ENCODE data around the gene NPAS4.

The NPAS4 gene

DNA sequence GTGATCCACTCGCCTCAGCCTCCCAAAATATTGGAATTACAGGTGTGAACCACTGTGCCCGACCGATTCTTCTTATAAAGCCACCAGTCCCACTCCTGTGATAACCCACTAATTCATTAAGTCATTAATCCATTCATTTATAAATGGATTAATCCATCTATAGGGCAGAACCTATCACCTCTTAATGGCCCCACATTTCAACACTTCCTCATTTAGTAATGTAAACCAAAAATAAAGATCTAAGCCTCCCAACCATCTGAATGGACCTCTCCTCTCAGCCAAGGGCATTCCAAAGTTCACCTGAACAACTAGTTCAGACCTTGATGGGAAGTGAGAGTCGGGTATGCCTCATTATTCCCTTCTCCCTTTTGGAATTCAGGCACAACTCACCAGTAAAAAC lies 27.7 kb downstream of the NPAS4 start:
- Histone ChIP-seq H3K9me3 (ENCODE audit: insufficient read depth, low read length) (peaks cover 24% of the 10 kb centered on the region; the same call in 1 of the 2 replicates), H3K4me1 (ENCODE audit: insufficient read depth, insufficient read length) (no peaks in the 10 kb centered on the region), H3K27me3 (ENCODE audit: insufficient read depth, insufficient read length) (peaks cover 3% of the 10 kb centered on the region), H3K4me3 (ENCODE audit: insufficient read length, low read depth) (no peak overlapping the region), H3K36me3 (ENCODE audit: insufficient read depth, insufficient read length, low read length) (no peaks in the 10 kb centered on the region), H3K9ac (ENCODE audit: insufficient read length, low read depth) (no peak overlapping the region)
- no peak for DNase-seq (ENCODE audit: low read depth, low spot score)
- TF ChIP-seq SUZ12 (IDR thresholded peaks at IDR 0.05; ENCODE audit: extremely low read depth, insufficient read depth, insufficient read length) (no peak), ZNF274 (IDR thresholded peaks at IDR 0.05; ENCODE audit: low read depth, low read length) (no peak), YY1 (IDR thresholded peaks at IDR 0.05; ENCODE audit: insufficient read depth, insufficient read length) (no peak)

- Histone ChIP-seq H3K4me3 (ENCODE audit: insufficient read length, low read depth) (no peak overlapping the region), H3K9me3 (ENCODE audit: insufficient read depth, low read length) (peaks cover 13% of the 10 kb centered on the region; the same call in 1 of the 2 replicates), H3K9ac (ENCODE audit: insufficient read length, low read depth) (no peak overlapping the region), H3K36me3 (ENCODE audit: insufficient read depth, insufficient read length, low read length) (no peaks in the 10 kb centered on the region), H3K4me1 (ENCODE audit: insufficient read depth, insufficient read length) (no peaks in the 10 kb centered on the region), H3K27me3 (ENCODE audit: insufficient read depth, insufficient read length) (peaks cover 3% of the 10 kb centered on the region)
- TF ChIP-seq ZNF274 (IDR thresholded peaks at IDR 0.05; ENCODE audit: low read depth, low read length) (no peak), SUZ12 (IDR thresholded peaks at IDR 0.05; ENCODE audit: extremely low read depth, insufficient read depth, insufficient read length) (no peak), YY1 (IDR thresholded peaks at IDR 0.05; ENCODE audit: insufficient read depth, insufficient read length) (no peak)
- DNase-seq (ENCODE audit: low read depth, low spot score) = no peak
Measured at GRCh38 chr11:66450560-66450959, 29.7 kb downstream of the NPAS4 start.

GRCh38 chr11:66451663-66452062 lies 30.8 kb downstream of the NPAS4 start:
- no peak for TF ChIP-seq YY1 (IDR thresholded peaks at IDR 0.05; ENCODE audit: insufficient read depth, insufficient read length)
- no peak for TF ChIP-seq SUZ12 (IDR thresholded peaks at IDR 0.05; ENCODE audit: extremely low read depth, insufficient read depth, insufficient read length)
- TF ChIP-seq ZNF274 (IDR thresholded peaks at IDR 0.05; ENCODE audit: low read depth, low read length) = no peak

GRCh38 chr11:66454247-66454646 lies 33.4 kb downstream of the NPAS4 start:
- Histone ChIP-seq H3K4me3 (ENCODE audit: insufficient read length, low read depth) (no peak overlapping the region), H3K36me3 (ENCODE audit: insufficient read depth, insufficient read length, low read length) (no peaks in the 10 kb centered on the region), H3K27me3 (ENCODE audit: insufficient read depth, insufficient read length) (peaks cover 3% of the 10 kb centered on the region), H3K9ac (ENCODE audit: insufficient read length, low read depth) (no peak overlapping the region), H3K4me1 (ENCODE audit: insufficient read depth, insufficient read length) (peaks cover 2% of the 10 kb centered on the region), H3K9me3 (ENCODE audit: insufficient read depth, low read length) (peaks cover 13% of the 10 kb centered on the region; the same call in 1 of the 2 replicates)
- TF ChIP-seq YY1 (IDR thresholded peaks at IDR 0.05; ENCODE audit: insufficient read depth, insufficient read length) (no peak), SUZ12 (IDR thresholded peaks at IDR 0.05; ENCODE audit: extremely low read depth, insufficient read depth, insufficient read length) (no peak), ZNF274 (IDR thresholded peaks at IDR 0.05; ENCODE audit: low read depth, low read length) (no peak)
- DNase-seq (ENCODE audit: low read depth, low spot score) = no peak

More at GRCh38 chr11:66451663-66452062, 30.8 kb downstream of the NPAS4 start:
- Histone ChIP-seq H3K27me3 (ENCODE audit: insufficient read depth, insufficient read length) (peaks cover 3% of the 10 kb centered on the region), H3K4me3 (ENCODE audit: insufficient read length, low read depth) (no peak overlapping the region), H3K9ac (ENCODE audit: insufficient read length, low read depth) (no peak overlapping the region), H3K36me3 (ENCODE audit: insufficient read depth, insufficient read length, low read length) (no peaks in the 10 kb centered on the region), H3K9me3 (ENCODE audit: insufficient read depth, low read length) (peaks cover 13% of the 10 kb centered on the region; the same call in 1 of the 2 replicates), H3K4me1 (ENCODE audit: insufficient read depth, insufficient read length) (peaks cover 2% of the 10 kb centered on the region)
- DNase-seq (ENCODE audit: low read depth, low spot score) = no peak

DNA sequence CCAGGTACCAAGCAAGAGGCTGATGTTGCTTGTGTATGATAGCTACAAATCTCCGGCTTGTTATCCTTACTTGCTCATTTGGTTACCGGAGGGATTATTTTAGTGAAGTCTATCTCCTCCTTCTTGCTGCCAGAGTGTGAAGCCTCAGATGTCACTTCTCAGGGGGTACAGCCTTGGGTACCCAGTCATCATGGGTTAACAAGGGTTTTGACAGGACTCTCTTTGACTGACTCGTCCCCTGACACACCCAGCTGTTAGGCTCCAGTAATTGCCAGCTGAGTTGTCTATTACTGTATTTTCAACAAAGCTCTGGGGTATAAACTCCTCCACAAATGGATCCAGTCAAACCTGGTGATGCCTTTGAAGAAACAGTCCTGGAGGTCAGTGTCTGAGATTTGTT lies 34.0 kb downstream of the NPAS4 start:
- Histone ChIP-seq H3K27me3 (ENCODE audit: insufficient read depth, insufficient read length) (peaks cover 3% of the 10 kb centered on the region), H3K36me3 (ENCODE audit: insufficient read depth, insufficient read length, low read length) (no peaks in the 10 kb centered on the region), H3K4me1 (ENCODE audit: insufficient read depth, insufficient read length) (peaks cover 2% of the 10 kb centered on the region), H3K9ac (ENCODE audit: insufficient read length, low read depth) (no peak overlapping the region), H3K4me3 (ENCODE audit: insufficient read length, low read depth) (no peak overlapping the region), H3K9me3 (ENCODE audit: insufficient read depth, low read length) (peaks cover 13% of the 10 kb centered on the region; the same call in 1 of the 2 replicates)
- TF ChIP-seq ZNF274 (IDR thresholded peaks at IDR 0.05; ENCODE audit: low read depth, low read length) = no peak
- no peak for TF ChIP-seq SUZ12 (IDR thresholded peaks at IDR 0.05; ENCODE audit: extremely low read depth, insufficient read depth, insufficient read length)
- TF ChIP-seq YY1 (IDR thresholded peaks at IDR 0.05; ENCODE audit: insufficient read depth, insufficient read length) = no peak
- no peak for DNase-seq (ENCODE audit: low read depth, low spot score)

DNA sequence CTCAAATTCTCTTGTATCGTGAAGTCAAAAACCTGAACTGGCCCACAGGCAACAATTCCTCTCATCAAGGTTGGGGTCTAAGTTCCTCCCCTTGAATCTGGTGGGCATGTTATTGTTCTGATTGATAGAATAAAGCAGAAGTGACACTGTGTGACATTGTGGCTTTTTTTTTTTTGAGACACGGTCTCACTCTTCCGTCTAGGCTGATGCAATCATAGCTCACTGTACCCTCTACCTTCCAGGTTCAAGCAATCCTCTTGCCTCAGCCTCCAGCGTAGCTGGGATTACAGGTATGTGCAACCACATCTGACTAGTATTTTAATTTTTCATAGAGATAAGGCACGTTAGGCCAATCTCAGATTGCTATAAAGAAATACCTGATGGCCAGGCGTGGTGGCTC lies 37.0 kb downstream of the NPAS4 start:
- Histone ChIP-seq H3K36me3 (ENCODE audit: insufficient read depth, insufficient read length, low read length) (no peaks in the 10 kb centered on the region), H3K9ac (ENCODE audit: insufficient read length, low read depth) (no peak overlapping the region), H3K4me3 (ENCODE audit: insufficient read length, low read depth) (no peak overlapping the region), H3K9me3 (ENCODE audit: insufficient read depth, low read length) (no peaks in the 10 kb centered on the region; the same call in 1 of the 2 replicates), H3K4me1 (ENCODE audit: insufficient read depth, insufficient read length) (peaks cover 2% of the 10 kb centered on the region), H3K27me3 (ENCODE audit: insufficient read depth, insufficient read length) (no peaks in the 10 kb centered on the region)
- TF ChIP-seq ZNF274 (IDR thresholded peaks at IDR 0.05; ENCODE audit: low read depth, low read length) (no peak), YY1 (IDR thresholded peaks at IDR 0.05; ENCODE audit: insufficient read depth, insufficient read length) (no peak), SUZ12 (IDR thresholded peaks at IDR 0.05; ENCODE audit: extremely low read depth, insufficient read depth, insufficient read length) (no peak)
- DNase-seq (ENCODE audit: low read depth, low spot score) = no peak

DNA sequence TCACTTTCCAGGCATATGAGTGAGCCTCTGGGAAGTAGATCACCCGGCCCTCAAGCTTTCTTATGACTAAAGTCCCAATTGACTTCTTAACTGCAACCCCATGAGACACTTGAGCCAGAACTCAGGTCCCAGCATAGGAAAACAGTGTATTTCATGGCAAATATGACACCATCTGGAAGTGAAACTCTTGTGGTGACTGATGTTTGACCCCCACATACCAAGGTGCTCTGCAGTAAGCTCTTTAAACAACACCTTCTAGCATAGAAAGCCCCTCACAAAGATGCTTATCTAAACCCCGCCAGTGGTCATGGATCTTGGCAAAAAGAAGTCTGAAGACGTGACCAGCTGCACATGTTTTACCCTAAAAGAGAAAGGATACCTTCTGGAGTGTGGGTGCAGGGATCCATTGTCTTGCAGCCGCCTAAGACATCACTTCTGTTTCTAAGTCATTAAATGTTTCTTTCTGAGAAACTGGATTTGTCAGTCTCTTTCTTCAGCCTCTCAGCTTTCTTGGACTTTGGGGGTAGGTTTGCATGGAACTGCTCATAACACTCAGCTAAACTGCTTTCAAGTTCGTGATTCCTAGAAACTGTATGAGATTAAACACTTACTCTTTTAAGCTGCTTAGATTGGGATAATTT lies 38.4 kb downstream of the NPAS4 start:
- Histone ChIP-seq H3K4me3 (ENCODE audit: insufficient read length, low read depth) (no peak overlapping the region), H3K27me3 (ENCODE audit: insufficient read depth, insufficient read length) (no peaks in the 10 kb centered on the region), H3K4me1 (ENCODE audit: insufficient read depth, insufficient read length) (peaks cover 2% of the 10 kb centered on the region), H3K36me3 (ENCODE audit: insufficient read depth, insufficient read length, low read length) (no peaks in the 10 kb centered on the region), H3K9ac (ENCODE audit: insufficient read length, low read depth) (no peak overlapping the region), H3K9me3 (ENCODE audit: insufficient read depth, low read length) (no peaks in the 10 kb centered on the region; the same call in 1 of the 2 replicates)
- TF ChIP-seq SUZ12 (IDR thresholded peaks at IDR 0.05; ENCODE audit: extremely low read depth, insufficient read depth, insufficient read length) (no peak), YY1 (IDR thresholded peaks at IDR 0.05; ENCODE audit: insufficient read depth, insufficient read length) (no peak), ZNF274 (IDR thresholded peaks at IDR 0.05; ENCODE audit: low read depth, low read length) (no peak)
- no peak for DNase-seq (ENCODE audit: low read depth, low spot score)
